HG02884 (cell line): ENCODE measurements around the gene AFF1.
"Not testable (repeated sequence)": the region's sequence is repeated elsewhere in the genome, so short reads cannot be mapped to it uniquely, and the experiment has no call there.

Experiments
- ATAC-seq: cut with Tn5 transposase; IDR thresholded peaks from one replicate; pipeline ENCODE4 v1.9.1; 2021; ENCODE audit warnings: mild to moderate bottlenecking, moderate library complexity; ENCODE audit not compliant: unreplicated experiment

Gene AFF1

DNA sequence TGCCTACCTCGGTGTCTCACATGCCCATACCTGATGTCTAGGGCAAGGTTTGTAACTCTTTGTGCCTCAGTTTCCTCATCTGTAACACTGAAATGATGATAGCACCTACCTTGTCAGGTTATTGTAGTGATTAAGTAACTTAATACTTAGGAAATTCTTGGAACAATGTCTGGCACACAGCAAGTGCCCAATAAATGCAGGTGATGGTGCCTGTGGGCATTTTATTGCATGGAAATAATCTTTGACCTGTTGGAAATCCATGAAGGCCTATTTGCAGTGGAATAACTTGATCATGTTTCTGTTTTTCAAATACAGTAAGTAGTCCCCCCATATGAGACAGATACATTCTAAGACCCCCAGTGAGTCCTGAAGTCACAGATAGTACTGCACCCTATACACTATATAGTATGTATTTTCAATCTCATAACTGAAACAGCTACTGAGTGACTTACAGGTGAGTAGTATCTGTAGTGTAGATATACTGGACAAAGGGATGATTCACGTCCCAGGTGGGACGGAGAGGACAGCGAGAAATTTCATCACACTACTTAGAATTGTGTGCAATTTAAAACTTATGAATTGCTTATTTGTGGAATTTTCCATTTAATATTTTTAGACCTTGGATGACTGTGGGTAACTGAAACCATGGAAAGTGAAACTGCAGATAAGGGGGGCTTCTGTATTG, 42.1 kb downstream of the AFF1 start:
- ATAC-seq, result no peak

DNA sequence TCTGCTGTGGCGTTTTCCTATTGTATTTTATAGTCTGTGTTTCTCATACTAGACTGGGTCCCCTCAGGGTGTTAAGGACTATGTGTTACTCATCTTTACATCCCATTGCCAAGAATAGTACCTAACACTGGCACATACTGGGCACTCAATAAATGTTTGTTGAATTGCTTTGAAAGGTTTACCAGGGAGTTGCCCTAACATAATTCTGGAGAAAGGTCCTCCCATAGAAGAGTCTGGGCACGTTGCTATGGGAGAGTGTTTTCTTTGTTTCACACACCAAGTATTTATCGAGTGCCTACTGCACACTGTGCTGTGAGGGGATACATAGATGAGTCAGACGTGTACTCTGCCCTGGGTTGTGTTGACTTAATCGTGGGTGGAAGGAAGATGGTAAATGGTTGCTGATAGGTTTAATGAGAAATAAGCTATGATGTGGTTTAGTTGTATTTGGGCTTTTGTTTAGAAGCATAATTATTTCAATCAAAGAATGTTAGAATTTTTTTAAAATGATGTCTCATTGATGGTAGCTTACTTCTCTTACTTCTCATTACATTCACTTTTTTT, 42.9 kb downstream of the AFF1 start:
- ATAC-seq, result peak; percentile 87

- no peak for ATAC-seq
Observed at GRCh38 chr4:86978709-86979108, 43.9 kb downstream of the AFF1 start.

GRCh38 chr4:86980230-86980629, 45.4 kb downstream of the AFF1 start:
- ATAC-seq, result no peak

DNA sequence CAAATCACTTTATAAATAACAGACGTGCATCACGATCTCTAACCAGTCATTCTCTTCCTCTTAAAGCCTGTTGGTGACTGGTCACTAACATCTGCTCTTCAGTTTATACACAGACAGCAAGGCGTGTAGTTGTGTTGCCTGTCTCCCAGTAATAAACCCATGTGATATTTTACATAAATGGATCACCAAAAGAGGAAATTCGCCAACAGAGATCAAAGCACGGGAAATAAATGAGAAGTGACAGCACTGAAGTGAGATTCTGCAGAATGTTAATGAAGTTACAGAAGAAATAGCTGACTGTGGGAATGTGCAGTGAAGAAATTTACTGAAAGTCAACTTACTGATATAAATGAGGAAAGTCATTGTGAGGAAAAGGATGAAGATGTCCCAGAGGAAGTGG, 47.0 kb downstream of the AFF1 start:
- no peak for ATAC-seq

DNA sequence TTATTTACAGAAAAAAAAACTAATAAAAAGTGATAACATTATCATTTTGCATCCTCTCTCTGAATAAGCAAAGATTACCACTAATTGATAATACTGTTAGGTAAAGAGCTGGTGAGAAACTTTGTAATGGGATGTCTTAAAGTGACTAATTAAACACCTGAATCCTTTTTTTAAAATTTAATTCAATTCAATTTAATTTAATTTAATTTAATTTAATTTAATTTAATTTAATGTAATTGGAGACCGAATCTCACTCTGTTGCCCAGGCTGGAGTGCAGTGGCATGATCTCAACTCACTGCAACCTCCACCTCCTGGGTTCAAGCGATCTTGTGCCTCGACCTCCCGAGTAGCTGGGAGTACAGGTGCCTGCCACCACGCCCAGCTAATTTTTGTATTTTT, 51.0 kb downstream of the AFF1 start:
- not testable (repeated sequence) for ATAC-seq

GRCh38 chr4:86989658-86990057, 54.8 kb downstream of the AFF1 start:
- ATAC-seq, result not testable (repeated sequence)

DNA sequence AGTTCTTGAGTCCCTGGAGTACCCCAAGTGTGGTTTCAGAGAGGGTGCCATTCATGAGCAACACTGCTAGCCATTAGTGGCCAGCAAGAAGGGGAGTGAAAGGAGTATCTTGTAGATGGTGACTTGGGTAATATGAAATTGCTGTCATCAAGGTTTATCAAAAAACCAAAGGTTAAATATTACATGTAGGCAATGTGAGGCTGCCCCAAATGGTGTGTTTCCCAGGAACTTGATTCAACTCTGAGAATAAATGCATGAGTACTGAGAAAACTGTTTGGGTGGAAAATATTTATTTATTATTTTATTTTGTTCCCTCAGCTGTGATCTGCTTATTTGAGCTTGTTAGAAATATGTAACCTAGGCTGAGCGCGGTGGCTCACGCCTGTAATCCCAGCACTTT, 55.7 kb downstream of the AFF1 start:
- ATAC-seq, result no peak

DNA sequence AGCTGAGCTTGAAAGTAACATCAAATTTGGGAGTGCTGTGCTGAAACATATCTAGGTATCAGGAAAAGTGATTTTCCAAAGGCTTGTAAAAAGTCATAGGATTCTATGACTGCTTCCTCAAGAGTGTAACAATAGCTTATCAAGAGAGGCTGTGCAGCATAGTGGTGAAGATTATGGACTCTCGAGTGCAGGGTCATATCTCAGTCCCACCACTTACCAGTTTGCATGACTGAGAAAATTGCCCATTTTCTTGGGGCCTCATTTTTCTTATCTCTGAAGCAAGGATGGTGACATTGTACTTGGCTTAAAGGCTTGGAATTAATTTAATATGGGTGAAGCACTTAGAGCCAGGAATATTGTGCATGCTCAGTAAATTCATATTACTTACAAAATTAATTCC, 57.2 kb downstream of the AFF1 start:
- ATAC-seq, result no peak

DNA sequence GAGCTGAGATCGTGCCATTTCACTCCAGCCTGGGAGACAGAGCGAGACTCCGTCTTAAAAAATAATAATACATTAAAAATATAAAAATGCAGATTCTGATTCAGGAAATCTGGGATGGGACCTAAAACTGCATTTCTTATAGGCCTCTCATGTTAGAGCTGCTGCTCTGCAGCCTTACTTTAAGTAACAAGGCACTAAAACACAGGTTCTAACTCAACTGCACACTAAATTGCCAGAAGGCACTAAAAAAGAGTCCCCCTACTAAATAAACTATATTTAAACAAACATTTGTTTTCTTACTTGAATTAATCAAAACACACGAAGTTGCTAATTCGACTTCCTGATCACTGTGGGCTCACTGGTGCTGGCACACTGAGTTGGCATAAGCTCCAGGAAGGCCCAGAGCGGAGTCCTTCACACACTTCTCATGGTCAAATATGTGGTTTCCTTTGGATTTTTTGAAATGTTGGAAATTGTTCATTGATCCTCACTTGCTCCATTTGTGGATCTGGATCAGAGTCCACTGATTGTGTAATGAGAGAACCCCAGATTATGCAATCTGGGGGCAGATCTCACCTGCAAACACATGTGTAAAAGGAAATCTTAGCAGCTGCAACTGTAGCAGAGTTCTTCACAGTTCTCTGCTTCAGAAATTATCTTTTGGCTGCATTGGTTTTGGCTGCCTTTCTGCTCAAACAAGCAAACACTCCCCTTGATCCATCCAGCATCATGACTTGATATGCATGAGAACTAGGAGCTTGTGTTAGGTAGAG, 59.3 kb downstream of the AFF1 start:
- ATAC-seq, result no peak

DNA sequence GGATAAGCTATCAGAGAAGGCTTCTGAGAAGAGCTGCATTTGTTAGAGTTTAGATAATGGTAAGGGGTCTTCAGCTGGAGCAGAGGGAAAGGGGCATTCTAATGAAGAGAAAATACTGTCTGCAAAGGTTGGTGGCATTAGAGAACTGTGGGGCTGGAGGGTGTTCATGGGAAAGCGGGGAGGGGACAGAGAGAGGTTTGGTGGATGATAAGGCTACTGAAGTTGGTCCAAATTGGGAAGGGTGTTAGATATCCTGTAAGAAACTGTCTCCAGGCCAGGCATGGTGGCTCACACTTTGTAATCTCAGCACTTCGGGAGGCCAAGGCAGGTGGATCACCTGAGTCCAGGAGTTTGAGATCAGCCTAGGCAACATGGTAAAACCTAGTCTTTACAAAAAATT, 59.9 kb downstream of the AFF1 start:
- no peak for ATAC-seq

- ATAC-seq, result not testable (repeated sequence)
Observed at GRCh38 chr4:86996510-86996909, 61.7 kb downstream of the AFF1 start.

- no peak for ATAC-seq
Observed at GRCh38 chr4:86999136-86999643, 64.4 kb downstream of the AFF1 start.

DNA sequence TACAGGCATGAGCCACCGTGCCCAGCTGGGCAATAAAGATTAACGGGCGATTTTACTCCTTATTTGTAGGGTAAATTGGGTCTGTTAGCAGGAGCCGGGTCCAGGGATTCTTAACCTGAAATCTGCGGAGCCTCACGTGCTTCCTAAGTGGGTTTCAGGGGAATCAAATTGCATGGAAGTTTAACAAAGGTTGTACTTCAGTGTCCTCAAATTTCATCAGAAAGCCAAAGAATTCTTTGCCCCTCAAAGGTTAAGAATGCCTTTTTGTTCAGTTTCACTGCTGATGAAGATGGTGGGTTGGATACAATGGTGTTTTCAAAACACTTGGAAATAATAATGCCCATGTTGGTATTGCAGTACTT, 67.9 kb downstream of the AFF1 start:
- no peak for ATAC-seq

DNA sequence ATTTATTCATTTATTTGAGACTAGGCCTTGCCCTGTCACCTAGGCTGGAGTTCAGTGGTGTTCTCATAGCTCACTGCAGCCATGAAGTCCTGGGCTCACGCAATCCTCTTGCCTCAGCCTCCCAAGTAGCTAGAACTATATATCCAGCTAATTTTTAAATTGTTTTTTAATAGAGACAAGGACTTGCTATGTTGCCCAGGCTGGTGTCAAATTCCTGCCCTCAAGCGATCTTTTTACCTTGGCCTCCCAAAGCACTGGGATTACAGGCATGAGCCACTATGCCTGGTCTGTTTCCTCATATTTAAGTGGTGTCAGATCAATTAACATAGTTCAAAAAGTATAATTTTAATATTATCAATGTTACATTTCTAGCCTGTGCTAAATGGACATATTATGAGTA, 68.5 kb downstream of the AFF1 start:
- ATAC-seq, result no peak

GRCh38 chr4:87005369-87005689, 70.5 kb downstream of the AFF1 start:
- ATAC-seq, result no peak

DNA sequence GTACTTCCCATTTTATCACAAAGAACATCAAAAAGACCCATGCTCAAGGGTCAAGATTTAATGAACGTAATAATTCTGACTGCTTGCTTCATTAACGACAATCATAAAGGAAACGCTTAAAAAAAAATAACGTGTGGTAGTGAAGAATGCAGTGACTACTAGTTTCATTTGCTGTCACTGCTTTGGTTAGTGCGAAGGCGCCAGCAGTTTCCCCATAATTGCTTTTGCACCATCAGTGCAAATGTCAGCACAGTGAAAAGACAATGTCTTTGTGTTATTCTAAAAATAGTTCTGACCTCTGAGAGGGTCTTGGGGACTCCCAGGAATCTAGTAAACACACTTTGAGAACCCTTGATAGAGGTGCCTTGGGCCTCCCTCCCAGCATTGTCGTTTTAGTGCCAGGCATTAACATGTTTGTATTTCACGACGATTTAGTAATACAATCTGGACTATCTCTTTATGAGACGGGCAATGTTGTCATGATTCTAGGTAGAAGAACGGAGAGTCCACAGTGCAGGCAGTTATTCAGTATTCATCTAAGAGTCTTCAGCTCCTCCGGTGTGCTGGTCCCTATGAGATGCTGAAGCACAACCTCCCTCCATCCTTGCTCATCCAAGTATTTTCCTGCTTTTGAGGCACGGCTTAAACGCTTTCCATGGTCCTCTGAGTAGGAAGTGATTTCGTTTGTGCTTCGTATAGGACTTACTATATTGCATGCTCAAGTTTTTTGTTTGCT, 71.0 kb downstream of the AFF1 start:
- ATAC-seq, result no peak

DNA sequence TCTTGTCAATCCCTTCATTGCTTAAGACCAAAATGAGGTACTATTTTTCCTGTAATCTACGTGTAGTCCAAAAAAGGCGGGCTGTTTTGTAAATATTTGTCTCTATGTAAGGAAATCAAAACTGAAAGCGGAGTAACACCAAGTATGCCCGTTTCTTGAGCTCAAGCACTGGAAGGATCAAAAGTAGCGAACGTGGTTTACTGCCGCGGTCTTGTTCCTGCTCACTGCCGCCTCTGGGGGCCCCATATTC, 71.5 kb downstream of the AFF1 start:
- peak; percentile 48 for ATAC-seq

DNA sequence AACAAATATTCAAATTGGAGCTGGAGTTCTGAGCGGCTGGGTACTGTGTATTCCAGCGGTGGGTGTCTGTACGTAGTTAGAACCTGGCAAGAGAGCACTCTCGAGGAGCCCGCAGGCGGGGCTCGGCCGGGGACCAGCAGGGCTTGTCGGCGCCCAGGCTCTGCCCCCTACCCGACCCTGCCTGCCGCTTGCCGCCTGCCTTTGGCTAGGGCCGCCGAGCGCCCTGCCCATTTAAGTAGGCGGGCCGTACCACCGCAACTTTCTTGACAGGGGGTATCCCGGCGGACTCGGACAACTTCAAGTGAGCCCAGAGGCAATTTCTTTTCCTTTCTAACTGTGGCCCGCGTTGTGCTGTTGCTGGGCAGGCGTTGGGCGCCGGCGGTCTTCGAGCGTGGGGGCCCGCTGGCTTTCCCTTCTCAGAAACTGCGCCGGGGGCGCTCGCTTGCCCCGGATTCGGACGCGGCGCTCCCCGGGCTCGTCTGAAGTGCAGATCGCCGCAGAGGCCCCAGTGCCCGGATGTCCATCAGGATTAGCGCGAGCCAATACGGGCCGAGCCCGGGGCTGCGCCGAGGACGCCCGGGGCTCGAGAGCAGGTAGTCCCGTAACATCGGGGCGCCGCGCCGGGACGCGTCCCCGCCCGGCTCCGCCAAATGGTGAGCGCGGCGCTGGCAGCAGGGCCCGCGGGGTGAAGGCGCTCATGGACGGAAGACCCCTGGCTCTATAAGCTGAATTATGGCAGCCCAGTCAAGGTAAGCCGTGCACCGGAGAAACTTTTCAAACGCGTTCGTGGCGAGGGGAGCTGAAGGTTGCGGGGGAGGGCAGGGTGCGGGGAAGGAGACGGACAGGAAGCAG, 72.1 kb downstream of the AFF1 start:
- peak; percentile 66 for ATAC-seq

GRCh38 chr4:87007528-87008446, 73.0 kb downstream of the AFF1 start:
- ATAC-seq, result no peak
